Activated naive CD8-positive, alpha-beta T cell treated with anti-CD3 and anti-CD28 coated beads, Interleukin-2, amount 50 U/mL, for 24 hours (primary cell): Measurements from ENCODE around the gene USP24.
"Not testable (repeated sequence)": the region's sequence is repeated elsewhere in the genome, so short reads cannot be mapped to it uniquely, and the experiment has no call there.

Experiments
- ATAC-seq: fragments of 150-1000 bp; cut with Tn5 transposase; one replicate; pipeline ENCODE4 v1.10.0; 2021
- DNase-seq: peaks from one replicate; pipeline ENCODE4 v3.0.0; 2021
- H3K27ac Mint-ChIP-seq: one replicate; pipeline ENCODE4 v1.8.0; 2021; ENCODE audit warnings: mild to moderate bottlenecking, mixed read lengths
- H3K27me3 Mint-ChIP-seq: one replicate; pipeline ENCODE4 v1.8.0; 2021; ENCODE audit warnings: mixed read lengths
- H3K36me3 Mint-ChIP-seq: one replicate; pipeline ENCODE4 v1.8.0; 2021; ENCODE audit warnings: low read depth, mixed read lengths
- H3K4me1 Mint-ChIP-seq: one replicate; pipeline ENCODE4 v1.8.0; 2021; ENCODE audit warnings: mixed read lengths
- H3K4me3 Mint-ChIP-seq: one replicate; pipeline ENCODE4 v1.8.0; 2021; ENCODE audit warnings: mild to moderate bottlenecking, moderate library complexity, mixed read lengths
- H3K9me3 Mint-ChIP-seq: one replicate; pipeline ENCODE4 v1.8.0; 2021; ENCODE audit warnings: mixed read lengths

Gene USP24

DNA sequence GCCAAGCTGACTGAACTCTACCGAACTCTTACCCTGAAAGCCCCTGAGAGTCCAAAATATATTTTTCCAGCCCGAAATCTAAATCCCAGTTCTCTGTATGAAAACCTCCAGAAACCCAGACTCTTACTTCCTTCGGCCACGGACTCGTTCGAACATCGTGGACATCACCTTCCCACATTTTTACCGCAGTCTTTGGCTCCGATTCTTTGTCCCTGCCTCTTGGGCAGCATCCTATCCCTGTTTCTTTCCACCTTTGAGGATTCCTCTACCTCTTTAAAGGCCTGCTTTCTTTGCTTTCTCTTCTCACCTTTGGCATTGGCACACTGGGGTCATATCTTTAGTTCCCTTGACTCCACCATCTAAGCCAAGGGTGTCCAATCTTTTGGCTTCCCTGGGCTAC is 932 bp upstream of the USP24 start:
- Mint-ChIP-seq H3K27me3 (peaks cover 2% of the 10 kb centered on the region), H3K9me3 (no peaks in the 10 kb centered on the region), H3K4me3 (peak overlapping the region; percentile 91), H3K27ac (peak overlapping the region; percentile 99), H3K4me1 (peaks cover 54% of the 10 kb centered on the region), H3K36me3 (peaks cover 12% of the 10 kb centered on the region)
- no peak for ATAC-seq
- DNase-seq = no peak

DNA sequence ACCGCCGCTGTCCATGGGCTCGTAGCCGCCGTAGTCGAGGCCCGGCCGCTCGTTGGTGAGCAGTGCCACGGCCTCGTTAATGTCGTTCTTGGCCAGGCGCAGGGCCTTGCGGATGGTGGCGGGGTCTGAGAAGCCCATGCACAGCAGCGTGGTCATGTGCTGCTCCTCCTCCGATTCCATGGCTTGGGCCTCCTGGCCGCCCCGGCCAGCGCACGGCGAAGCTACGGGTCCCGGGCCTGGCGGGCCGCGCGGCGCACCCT is 300 bp downstream of the USP24 start:
- Mint-ChIP-seq H3K4me3 (peak overlapping the region; percentile 94), H3K27me3 (peaks cover 2% of the 10 kb centered on the region), H3K4me1 (peaks cover 66% of the 10 kb centered on the region), H3K9me3 (no peaks in the 10 kb centered on the region), H3K27ac (no peak overlapping the region), H3K36me3 (peaks cover 12% of the 10 kb centered on the region)
- ATAC-seq (peak; percentile 29), DNase-seq (peak; percentile 32)

DNA sequence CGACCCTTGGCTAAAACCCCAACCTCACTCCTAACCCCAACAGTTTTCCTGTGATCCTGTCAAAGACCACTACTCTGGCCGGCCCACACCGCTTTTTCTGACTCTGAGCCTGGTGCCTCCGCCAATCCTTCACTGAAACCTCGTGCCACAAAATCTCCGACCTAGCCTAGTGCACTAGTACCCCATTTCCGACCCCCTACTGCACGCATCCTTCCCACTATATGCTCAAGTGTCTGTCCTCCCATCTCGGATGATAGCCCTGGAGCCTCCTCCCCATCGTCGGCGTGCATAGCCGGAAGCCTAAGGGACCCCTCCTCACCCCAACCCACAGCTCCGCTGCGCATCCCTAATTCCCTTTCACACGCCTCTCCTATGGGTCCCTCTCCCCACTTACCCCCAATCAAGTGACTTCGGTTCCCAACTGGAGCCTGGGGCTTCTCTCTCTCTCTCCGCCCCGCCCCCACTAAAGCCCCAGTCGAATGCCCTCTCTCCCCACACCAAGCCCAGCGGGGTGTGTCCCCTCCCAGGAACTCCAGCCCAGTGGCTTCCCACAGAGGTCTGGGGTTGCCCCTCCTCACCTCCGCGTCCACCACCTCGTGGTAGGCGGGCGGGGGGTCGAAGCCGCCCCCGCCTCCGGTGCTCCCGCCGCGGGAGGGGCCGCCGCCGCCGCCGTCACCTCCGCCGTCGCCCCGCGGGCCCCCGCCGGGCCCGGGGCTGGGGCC is 791 bp downstream of the USP24 start:
- peak overlapping the region; percentile 94 for H3K4me3 Mint-ChIP-seq
- H3K27me3 Mint-ChIP-seq = peaks cover 2% of the 10 kb centered on the region
- H3K9me3 Mint-ChIP-seq = no peaks in the 10 kb centered on the region
- ATAC-seq (no peak), DNase-seq (peak; percentile 59)
- peaks cover 71% of the 10 kb centered on the region for H3K4me1 Mint-ChIP-seq
- H3K36me3 Mint-ChIP-seq = peaks cover 12% of the 10 kb centered on the region
- H3K27ac Mint-ChIP-seq = peak overlapping the region; percentile 91

DNA sequence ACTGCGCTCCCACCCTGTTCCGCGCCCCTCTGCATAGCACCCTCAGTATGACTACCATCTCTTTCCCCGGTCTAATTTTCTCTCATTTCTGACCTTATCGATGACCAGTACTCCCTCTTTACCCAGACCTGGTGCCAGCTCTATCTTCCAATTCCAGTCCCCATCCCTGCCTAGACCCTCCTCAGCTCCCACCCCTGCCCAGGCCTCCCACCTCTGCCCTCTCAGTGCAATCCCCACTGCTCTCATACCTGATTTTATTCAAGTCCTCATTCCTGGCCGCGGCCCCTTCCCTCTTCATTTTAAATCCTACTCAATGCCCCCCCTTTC is 1.3 kb downstream of the USP24 start:
- peaks cover 2% of the 10 kb centered on the region for H3K27me3 Mint-ChIP-seq
- DNase-seq = peak; percentile 43
- H3K4me3 Mint-ChIP-seq = peak overlapping the region; percentile 94
- peak overlapping the region; percentile 91 for H3K27ac Mint-ChIP-seq
- H3K36me3 Mint-ChIP-seq = peaks cover 16% of the 10 kb centered on the region
- no peaks in the 10 kb centered on the region for H3K9me3 Mint-ChIP-seq
- peak; percentile 38 for ATAC-seq
- peaks cover 73% of the 10 kb centered on the region for H3K4me1 Mint-ChIP-seq

DNA sequence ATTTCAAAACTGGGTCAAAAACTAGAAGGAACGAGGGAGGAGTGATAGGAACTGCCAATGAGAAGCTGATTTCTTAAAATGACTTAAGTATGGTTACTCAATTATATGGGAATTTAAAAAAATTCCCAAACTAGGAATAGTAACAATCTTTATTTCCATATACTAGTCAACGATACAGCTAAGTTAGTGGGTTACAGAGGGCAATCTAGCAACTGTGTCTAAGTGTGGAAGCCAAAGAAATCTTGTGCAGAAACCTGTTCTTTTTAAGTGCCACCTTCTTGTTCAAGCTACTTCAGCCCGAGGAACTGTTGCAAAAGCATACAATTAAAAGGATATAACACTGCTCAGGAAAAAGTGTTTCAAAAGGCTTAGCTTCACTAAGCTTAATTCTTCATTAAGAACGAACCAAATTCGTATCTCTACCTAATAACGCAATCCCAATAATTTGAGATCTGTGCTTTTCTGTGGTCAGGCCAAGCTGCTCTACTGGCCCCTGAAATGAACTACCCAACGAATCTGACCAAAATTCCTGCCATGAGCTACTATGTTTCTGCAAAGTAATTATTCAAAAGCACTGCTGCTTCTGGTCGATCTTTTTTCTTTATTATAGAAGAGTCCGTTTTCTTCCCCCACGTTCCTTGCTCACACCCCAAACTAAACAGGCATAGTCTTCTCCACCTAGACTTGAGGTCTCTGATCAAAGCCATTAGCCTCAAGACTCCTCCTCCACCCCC is 1.8 kb downstream of the USP24 start:
- DNase-seq (no peak), ATAC-seq (no peak)
- Mint-ChIP-seq H3K36me3 (peaks cover 16% of the 10 kb centered on the region), H3K4me1 (peaks cover 76% of the 10 kb centered on the region), H3K9me3 (no peaks in the 10 kb centered on the region), H3K27me3 (peaks cover 2% of the 10 kb centered on the region), H3K27ac (peak overlapping the region; percentile 91), H3K4me3 (peak overlapping the region; percentile 94)

DNA sequence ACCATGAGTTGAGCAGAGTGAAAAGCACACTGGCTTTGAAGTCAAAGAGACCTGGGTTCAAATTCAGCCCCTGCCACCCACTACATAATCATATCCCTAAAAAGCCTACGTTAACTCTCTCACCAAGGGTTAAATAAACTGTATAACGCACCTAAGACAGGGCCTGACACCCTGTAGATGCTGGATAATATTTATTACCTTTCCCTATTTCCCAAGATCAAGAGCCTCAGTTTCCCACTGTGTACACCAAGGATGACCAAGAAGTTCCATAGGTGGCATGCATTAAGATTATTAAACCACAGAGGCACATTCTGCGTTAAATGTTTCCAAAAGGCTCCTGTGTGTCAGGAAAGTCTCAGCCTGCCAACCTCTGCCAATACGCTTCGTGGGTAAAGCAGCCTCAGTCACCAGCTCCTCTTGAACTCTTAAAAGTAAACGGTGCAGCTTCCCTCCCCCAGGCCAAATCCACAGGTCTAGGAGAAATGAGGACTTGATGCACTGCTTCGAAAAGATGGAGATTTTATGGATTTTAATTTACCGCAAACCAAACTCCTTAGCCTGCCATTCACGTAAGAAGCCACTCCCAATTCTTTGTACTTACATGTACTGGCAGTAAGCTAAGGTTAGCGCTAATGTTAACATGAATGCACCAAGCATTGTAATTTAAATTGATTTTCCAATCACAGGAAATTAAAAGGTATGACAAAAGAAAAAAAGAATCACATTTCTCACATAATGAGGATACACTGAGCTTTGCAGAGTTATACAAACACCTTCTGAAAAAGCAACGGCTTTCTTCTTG is 2.6 kb downstream of the USP24 start:
- peaks cover 75% of the 10 kb centered on the region for H3K4me1 Mint-ChIP-seq
- ATAC-seq = no peak
- peak; percentile 22 for DNase-seq
- peak overlapping the region; percentile 94 for H3K4me3 Mint-ChIP-seq
- peaks cover 23% of the 10 kb centered on the region for H3K36me3 Mint-ChIP-seq
- H3K9me3 Mint-ChIP-seq = no peaks in the 10 kb centered on the region
- peaks cover 2% of the 10 kb centered on the region for H3K27me3 Mint-ChIP-seq
- H3K27ac Mint-ChIP-seq = peak overlapping the region; percentile 91

DNA sequence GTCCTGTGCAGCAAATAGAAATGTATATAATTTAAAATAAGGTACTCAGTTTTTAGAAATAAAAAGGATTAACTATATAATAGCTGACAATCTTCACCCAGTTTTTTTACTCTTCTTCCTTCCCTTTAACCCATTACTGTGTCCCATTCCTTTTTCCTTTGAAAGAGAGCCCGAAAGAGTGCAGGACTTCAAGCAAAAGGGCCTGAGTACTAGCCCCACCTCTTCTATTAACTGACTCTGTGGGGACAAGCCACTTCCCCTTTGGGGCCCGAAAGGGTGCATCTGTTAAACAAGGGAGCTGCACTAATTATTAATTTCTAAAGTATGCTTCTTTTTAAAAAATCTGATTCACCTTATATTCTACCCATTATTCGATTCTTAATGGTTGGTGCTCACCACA is 3.3 kb downstream of the USP24 start:
- Mint-ChIP-seq H3K36me3 (peaks cover 23% of the 10 kb centered on the region), H3K4me1 (peaks cover 73% of the 10 kb centered on the region), H3K27me3 (peaks cover 2% of the 10 kb centered on the region), H3K9me3 (no peaks in the 10 kb centered on the region), H3K27ac (peak overlapping the region; percentile 91), H3K4me3 (peak overlapping the region; percentile 94)
- ATAC-seq (no peak), DNase-seq (no peak)

DNA sequence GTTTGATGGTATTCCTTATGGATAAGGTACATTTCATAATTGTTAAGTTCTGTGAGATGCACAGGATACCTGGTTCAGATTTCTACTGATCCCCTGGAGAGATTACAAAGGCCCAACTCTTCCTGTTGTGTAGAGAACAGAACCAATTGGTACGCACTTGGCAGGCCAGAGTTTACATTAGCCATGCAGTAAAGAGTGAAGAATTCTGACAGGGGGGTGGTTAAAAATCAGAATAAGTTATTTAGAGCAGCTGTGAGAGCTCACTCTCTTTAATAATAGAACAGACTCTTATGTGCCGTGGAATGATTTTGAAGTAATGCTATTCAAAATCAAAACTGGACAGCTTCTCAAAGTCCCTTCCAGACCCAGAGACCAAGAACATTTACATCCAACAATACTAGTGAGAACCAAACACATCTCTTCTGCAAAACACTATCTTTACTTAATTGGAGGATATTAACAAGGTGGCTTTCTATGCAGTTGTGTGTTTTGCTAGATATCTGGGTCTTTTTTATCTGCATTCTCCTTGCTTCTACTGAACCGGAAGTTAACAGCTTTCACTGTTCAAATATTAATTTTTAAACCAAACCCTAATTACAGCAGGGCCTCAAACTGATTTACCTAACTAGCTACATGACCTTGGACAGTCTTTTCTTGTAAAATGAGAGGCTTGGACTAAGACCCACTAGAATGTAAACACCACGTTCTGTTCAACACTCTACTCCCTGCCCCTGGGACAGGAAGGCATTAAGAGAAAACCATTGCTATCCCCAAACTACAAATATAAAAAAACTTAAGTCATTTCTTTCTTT is 4.0 kb downstream of the USP24 start:
- Mint-ChIP-seq H3K27me3 (peaks cover under 1% of the 10 kb centered on the region), H3K4me1 (peaks cover 73% of the 10 kb centered on the region), H3K9me3 (no peaks in the 10 kb centered on the region), H3K27ac (peak overlapping the region; percentile 91), H3K36me3 (peaks cover 29% of the 10 kb centered on the region), H3K4me3 (peak overlapping the region; percentile 94)
- DNase-seq (no peak), ATAC-seq (no peak)

DNA sequence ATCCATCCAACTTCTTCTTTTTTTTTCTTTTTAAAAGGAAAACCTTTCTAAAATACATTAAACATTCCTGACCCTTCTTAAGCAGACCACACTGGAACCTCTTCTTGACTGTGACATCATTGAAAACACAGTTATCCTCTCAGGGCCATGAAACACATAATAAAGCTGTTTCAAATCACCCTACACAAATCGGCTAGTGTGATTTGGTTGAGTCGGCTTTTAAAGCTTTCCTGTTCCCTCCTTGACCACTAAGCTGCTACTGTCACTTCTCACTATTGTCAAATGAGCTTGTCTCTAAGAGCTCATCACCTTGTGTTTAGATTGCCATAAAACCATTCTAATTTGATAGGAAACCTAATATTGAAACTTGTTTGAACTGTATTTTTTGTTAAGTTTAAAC is 5.9 kb downstream of the USP24 start:
- peak overlapping the region; percentile 12 for H3K4me3 Mint-ChIP-seq

DNA sequence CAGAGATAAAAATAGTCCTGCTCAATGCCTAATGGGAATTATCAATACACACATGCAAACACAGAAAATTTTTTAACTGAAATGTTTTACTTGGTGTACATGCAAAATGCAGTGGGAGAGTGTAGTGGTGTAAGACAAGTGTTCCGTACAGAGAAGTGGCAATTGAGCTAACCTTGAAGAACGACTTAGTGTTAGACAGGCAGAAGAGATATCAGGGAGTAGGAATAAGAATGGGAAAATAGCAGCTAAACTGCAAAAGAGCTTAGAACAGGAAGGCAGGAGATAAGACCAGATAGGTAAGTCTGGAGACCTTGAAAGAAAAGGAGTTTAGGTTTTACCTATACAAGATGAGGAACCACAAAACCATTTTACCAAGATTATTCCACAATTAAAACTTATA is 9.0 kb downstream of the USP24 start:
- no peaks in the 10 kb centered on the region for H3K9me3 Mint-ChIP-seq
- H3K4me3 Mint-ChIP-seq = no peak overlapping the region
- H3K4me1 Mint-ChIP-seq = peaks cover 88% of the 10 kb centered on the region
- H3K36me3 Mint-ChIP-seq = peaks cover 26% of the 10 kb centered on the region
- ATAC-seq (no peak), DNase-seq (no peak)
- peak overlapping the region; percentile 4 for H3K27ac Mint-ChIP-seq
- H3K27me3 Mint-ChIP-seq = no peaks in the 10 kb centered on the region

More for the DNA sequence above, 5.9 kb downstream of the USP24 start:
- H3K4me1 Mint-ChIP-seq = peaks cover 83% of the 10 kb centered on the region
- DNase-seq = no peak
- no peaks in the 10 kb centered on the region for H3K9me3 Mint-ChIP-seq
- H3K27me3 Mint-ChIP-seq = no peaks in the 10 kb centered on the region
- H3K36me3 Mint-ChIP-seq = peaks cover 29% of the 10 kb centered on the region
- H3K27ac Mint-ChIP-seq = peak overlapping the region; percentile 10
- peak; percentile 22 for ATAC-seq

DNA sequence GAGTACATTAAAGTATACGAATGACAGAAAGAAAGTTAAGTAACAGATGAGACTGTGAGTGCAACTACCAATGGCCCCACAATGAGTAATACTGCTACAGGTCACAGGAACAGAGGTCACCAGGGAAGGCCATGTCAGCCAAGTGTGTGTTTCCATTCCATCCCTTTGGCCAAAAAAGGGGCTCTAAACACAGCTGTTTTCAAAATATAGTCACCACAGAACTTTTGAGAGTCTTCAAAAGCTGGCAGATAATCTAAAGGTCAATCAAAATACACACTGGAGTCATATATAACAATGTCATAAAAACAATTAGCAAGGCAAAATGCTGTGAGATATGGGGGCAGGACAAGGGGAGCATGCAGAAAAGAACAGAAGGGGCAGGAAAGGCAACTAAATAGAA is 10.2 kb downstream of the USP24 start:
- Mint-ChIP-seq H3K27ac (peak overlapping the region; percentile 81), H3K36me3 (peaks cover 30% of the 10 kb centered on the region), H3K9me3 (no peaks in the 10 kb centered on the region), H3K4me3 (peak overlapping the region; percentile 28), H3K27me3 (no peaks in the 10 kb centered on the region), H3K4me1 (peaks cover 87% of the 10 kb centered on the region)
- peak; percentile 92 for ATAC-seq
- peak; percentile 18 for DNase-seq

DNA sequence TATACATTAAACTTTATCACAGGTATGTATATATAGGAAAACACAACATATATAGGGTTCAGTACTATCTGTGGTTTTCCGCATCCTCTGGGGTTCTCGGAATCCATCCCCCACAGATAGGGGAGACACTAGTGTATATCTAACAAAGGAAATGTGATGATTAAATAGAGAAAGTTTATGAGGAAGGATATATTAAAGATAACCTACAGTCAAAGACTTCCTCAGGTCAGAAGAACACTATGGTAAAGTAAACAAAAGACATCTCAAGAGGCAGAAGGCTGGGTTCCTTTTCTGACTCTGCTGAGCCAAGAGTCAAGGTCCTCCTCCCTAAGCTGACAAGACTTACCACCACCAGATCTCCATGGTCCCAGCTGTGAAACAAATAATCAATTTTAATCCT is 12.1 kb downstream of the USP24 start:
- H3K9me3 Mint-ChIP-seq = peaks cover 6% of the 10 kb centered on the region
- H3K27me3 Mint-ChIP-seq = no peaks in the 10 kb centered on the region
- no peak for DNase-seq
- ATAC-seq = peak; percentile 22
- H3K27ac Mint-ChIP-seq = peak overlapping the region; percentile 59
- H3K4me3 Mint-ChIP-seq = no peak overlapping the region
- H3K36me3 Mint-ChIP-seq = peaks cover 41% of the 10 kb centered on the region
- H3K4me1 Mint-ChIP-seq = peaks cover 84% of the 10 kb centered on the region

DNA sequence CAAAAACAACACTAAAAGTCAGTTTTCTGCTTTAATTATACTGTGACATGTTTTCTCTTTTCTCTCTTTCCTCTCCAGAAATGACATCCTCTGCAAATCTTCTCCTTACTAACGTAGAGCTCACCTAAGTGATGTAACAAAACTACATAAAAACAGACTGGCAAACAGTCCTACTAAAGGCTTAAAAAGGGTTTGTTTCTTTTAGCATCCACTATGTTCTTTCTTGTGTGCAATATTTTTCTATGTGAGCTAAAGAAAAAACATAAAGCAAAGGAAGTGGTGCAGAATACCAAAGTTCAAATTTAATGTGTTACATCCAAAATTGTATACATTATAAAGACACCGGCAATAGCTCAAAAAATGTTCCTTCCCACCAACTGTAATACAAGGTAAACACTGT is 14.5 kb downstream of the USP24 start:
- Mint-ChIP-seq H3K9me3 (peaks cover 6% of the 10 kb centered on the region), H3K36me3 (peaks cover 37% of the 10 kb centered on the region), H3K4me3 (no peak overlapping the region), H3K27ac (peak overlapping the region; percentile 32), H3K4me1 (peaks cover 90% of the 10 kb centered on the region), H3K27me3 (no peaks in the 10 kb centered on the region)
- ATAC-seq (no peak), DNase-seq (no peak)

DNA sequence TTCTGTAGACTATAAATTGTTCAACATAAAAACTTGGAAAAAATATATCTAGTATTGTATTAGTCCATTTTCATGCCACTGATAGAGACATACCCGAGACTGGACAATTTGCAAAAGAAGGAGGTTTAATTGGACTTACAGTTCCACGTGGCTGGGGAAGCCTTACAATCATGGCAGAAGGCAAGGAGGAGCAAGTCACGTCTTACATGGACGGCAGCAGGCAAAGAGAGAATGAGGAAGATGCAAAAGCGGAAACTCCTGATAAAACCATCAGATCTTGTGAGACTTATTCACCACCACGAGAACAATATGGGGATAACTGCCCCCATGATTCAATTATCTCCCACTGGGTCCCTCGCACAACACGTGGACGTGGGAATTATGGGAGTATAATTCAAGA is 15.4 kb downstream of the USP24 start:
- peaks cover 94% of the 10 kb centered on the region for H3K4me1 Mint-ChIP-seq
- not testable (repeated sequence) for DNase-seq, H3K27me3 Mint-ChIP-seq, H3K27ac Mint-ChIP-seq, H3K4me3 Mint-ChIP-seq, H3K9me3 Mint-ChIP-seq, ATAC-seq
- H3K36me3 Mint-ChIP-seq = peaks cover 37% of the 10 kb centered on the region
